ENCODE measurements around the gene LPP. TPM values are rescaled to one million over a fixed set of nuclear protein-coding genes. Genes with fewer than 3 reads are reported as not detected.

LPP gene
- total RNA-seq, 2 donors from 2014 or later = 1,568 to 1,607 TPM

DNA sequence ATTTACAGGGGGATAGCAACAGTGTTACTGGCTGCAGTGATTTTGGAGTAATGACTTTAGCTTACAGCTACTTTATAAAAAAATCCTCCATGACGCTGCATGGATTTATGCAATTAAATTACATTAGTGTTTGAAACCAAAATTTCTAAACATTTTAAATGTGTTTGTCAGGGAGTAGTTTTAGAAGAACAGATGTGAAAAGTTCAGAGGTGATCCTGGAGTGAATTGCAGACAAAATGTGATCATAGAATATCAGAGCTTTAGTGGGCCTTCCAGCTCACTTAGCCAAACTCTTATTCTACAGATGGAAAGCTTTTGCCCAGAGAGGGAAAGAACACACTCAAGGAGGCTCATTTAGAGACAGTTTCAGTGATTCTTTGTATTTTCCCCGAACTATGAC lies 376.3 kb downstream of the LPP start:
- Histone ChIP-seq H3K9me3 (no peaks in the 10 kb centered on the region), H3K36me3 (peaks cover 10% of the 10 kb centered on the region), H3K27me3 (replicated peaks; ENCODE audit: insufficient read depth) (no peaks in the 10 kb centered on the region), H3K4me1 (ENCODE audit: control insufficient read depth in 1 of 2, low read depth in 2 of 2) (peaks cover 17 to 89% of the 10 kb centered on the region in 2 donors), H3K27ac (no peak overlapping the region), H3K4me3 (no peak overlapping the region)
- ATAC-seq (ENCODE audit: insufficient number of reproducible peaks, low FRiP score, low read depth) (no peak), DNase-seq (ENCODE audit: low spot score) (no peak)
- TF ChIP-seq, protein P1, sequence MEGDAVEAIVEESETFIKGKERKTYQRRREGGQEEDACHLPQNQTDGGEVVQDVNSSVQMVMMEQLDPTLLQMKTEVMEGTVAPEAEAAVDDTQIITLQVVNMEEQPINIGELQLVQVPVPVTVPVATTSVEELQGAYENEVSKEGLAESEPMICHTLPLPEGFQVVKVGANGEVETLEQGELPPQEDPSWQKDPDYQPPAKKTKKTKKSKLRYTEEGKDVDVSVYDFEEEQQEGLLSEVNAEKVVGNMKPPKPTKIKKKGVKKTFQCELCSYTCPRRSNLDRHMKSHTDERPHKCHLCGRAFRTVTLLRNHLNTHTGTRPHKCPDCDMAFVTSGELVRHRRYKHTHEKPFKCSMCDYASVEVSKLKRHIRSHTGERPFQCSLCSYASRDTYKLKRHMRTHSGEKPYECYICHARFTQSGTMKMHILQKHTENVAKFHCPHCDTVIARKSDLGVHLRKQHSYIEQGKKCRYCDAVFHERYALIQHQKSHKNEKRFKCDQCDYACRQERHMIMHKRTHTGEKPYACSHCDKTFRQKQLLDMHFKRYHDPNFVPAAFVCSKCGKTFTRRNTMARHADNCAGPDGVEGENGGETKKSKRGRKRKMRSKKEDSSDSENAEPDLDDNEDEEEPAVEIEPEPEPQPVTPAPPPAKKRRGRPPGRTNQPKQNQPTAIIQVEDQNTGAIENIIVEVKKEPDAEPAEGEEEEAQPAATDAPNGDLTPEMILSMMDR (IDR thresholded peaks at IDR 0.05) = no peak

DNA sequence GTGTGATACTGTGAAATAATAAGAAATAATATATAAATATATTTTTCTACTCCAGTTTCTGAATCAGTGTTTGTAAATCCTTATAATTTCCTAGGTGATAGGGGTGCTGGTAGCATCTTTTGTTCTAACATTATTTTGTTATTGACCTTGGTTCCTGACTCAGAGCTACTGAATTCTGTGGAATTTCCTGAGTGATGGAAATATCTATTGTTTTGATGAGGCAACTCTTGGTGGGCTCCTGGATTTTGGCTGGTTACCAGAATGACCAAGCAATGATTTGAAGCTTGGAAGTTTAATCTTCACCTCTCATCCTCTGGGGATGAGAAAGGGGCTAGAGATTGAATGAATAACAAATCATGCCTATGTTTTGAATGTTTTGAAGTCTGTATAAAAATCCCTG lies 377.3 kb downstream of the LPP start:
- H3K27ac ChIP-seq = no peak overlapping the region
- no peaks in the 10 kb centered on the region for H3K9me3 ChIP-seq
- TF ChIP-seq, protein P1 (IDR thresholded peaks at IDR 0.05) = no peak
- ATAC-seq (ENCODE audit: insufficient number of reproducible peaks, low FRiP score, low read depth) (no peak), DNase-seq (ENCODE audit: low spot score) (no peak)
- H3K36me3 ChIP-seq = peaks cover 5% of the 10 kb centered on the region
- H3K27me3 ChIP-seq (replicated peaks; ENCODE audit: insufficient read depth) = no peaks in the 10 kb centered on the region
- H3K4me3 ChIP-seq = no peak overlapping the region
- peaks cover 11 to 86% of the 10 kb centered on the region in 2 donors for H3K4me1 ChIP-seq (ENCODE audit: control insufficient read depth in 1 of 2, low read depth in 2 of 2)

DNA sequence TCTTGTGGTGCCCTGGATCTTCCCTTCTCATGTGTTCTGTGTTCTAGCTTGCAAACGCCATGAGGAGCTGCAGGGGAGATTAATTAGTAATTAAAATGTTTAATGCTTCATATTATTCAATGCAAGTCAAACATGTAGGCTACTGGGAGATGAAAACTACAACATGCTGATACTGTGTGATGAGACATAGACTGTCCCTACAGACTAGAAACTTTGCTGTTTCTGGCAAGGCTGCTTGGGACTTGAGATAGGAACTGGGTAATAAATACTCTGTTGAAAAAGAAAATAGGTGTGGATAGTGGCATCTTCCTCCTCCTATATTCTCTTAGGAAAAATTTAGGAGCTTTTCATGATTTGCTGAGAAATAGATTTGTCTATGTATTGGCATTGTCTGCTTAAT lies 379.2 kb downstream of the LPP start:
- no peak overlapping the region for H3K27ac ChIP-seq

DNA sequence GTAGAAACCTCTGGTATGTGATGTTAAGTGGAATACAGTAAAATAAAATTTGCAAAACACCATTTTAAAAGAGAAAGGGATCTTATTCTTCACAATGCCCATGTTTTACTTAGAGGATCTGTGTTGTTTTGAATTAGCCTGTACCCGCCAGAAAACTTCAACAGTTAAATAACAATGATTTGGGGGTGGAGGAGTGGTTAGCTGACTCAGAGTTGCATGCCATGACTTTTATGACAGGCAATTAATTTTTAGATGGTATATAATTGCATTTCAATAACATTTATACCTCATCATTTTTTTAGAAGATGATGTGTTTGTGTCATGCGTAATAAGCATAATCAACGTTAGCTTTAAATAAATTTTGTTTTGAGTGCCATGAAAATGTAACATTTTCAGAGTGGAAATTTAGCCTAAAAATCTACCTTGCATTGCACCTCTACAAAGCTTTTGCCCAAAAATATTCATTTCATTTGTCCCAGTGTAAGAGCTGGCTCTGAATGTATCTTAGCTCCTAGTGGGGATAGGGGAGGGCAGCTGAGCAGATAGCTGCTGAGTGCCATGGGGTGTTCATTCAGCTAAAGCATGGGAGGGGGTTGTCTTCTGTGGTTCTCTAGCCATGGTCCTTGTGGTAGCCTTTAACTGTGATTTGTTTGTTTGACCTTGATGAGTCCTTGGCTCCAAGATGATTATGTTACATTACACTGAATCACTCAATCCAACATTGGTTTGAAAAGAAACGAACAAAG lies 379.8 kb downstream of the LPP start:
- no peaks in the 10 kb centered on the region for H3K9me3 ChIP-seq
- no peak overlapping the region for H3K4me3 ChIP-seq
- DNase-seq (ENCODE audit: low spot score) (no peak), ATAC-seq (ENCODE audit: insufficient number of reproducible peaks, low FRiP score, low read depth) (no peak)
- peaks cover 8 to 79% of the 10 kb centered on the region in 2 donors for H3K4me1 ChIP-seq (ENCODE audit: control insufficient read depth in 1 of 2, low read depth in 2 of 2)
- no peaks in the 10 kb centered on the region for H3K36me3 ChIP-seq
- no peaks in the 10 kb centered on the region for H3K27me3 ChIP-seq (replicated peaks; ENCODE audit: insufficient read depth)
- H3K27ac ChIP-seq = no peak overlapping the region
- TF ChIP-seq, protein P1 (IDR thresholded peaks at IDR 0.05) = no peak

More for the DNA sequence above, 379.2 kb downstream of the LPP start:
- H3K27me3 ChIP-seq (replicated peaks; ENCODE audit: insufficient read depth) = no peaks in the 10 kb centered on the region
- TF ChIP-seq, protein P1 (IDR thresholded peaks at IDR 0.05) = no peak
- no peak for ATAC-seq (ENCODE audit: insufficient number of reproducible peaks, low FRiP score, low read depth)
- peaks cover 8 to 84% of the 10 kb centered on the region in 2 donors for H3K4me1 ChIP-seq (ENCODE audit: control insufficient read depth in 1 of 2, low read depth in 2 of 2)
- no peaks in the 10 kb centered on the region for H3K36me3 ChIP-seq
- DNase-seq (ENCODE audit: low spot score) = no peak
- no peak overlapping the region for H3K4me3 ChIP-seq
- H3K9me3 ChIP-seq = no peaks in the 10 kb centered on the region

DNA sequence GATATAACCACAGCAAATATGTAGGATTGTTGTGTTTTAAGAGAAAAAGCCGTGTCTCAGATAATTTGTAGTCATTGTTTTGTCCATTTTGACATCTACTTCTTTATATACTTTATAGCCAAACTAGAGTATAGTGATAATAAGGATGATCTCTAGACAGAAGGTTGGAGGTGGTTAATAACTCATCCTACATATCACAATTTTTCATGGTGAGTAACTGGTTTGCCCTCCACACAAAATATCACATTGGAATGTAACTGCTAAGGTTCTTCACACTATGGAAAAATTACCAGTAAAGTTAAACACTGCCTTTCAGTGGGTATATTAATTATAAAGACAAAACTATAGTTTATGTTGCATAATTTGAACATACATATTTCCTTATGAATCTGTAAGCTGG lies 380.7 kb downstream of the LPP start:
- H3K4me1 ChIP-seq (ENCODE audit: control insufficient read depth in 1 of 2, low read depth in 2 of 2) = peaks cover 3 to 71% of the 10 kb centered on the region in 2 donors
- no peaks in the 10 kb centered on the region for H3K36me3 ChIP-seq
- DNase-seq (ENCODE audit: low spot score) (no peak), ATAC-seq (ENCODE audit: insufficient number of reproducible peaks, low FRiP score, low read depth) (no peak)
- TF ChIP-seq, protein P1 (IDR thresholded peaks at IDR 0.05) = no peak
- H3K27ac ChIP-seq = peak overlapping the region in 1 of 2 donors; percentile 5
- H3K9me3 ChIP-seq = no peaks in the 10 kb centered on the region
- no peaks in the 10 kb centered on the region for H3K27me3 ChIP-seq (replicated peaks; ENCODE audit: insufficient read depth)
- no peak overlapping the region for H3K4me3 ChIP-seq
